NCI-H524 (cell line): Measurements from ENCODE around the gene NDOR1.
A peak's percentile ranks its signal among the peaks of the same experiment; 100 is the strongest.

Source experiments
- DNase-seq, 2 experiments: peaks; one replicate each; lab custom pipeline; 2025; lab: John Stamatoyannopoulos, UW

The NDOR1 gene

GRCh38 chr9:137167747-137168572 lies 37.5 kb upstream of the NDOR1 start:
- DNase-seq = peak in 1 of 2 experiments; percentile 56

DNA sequence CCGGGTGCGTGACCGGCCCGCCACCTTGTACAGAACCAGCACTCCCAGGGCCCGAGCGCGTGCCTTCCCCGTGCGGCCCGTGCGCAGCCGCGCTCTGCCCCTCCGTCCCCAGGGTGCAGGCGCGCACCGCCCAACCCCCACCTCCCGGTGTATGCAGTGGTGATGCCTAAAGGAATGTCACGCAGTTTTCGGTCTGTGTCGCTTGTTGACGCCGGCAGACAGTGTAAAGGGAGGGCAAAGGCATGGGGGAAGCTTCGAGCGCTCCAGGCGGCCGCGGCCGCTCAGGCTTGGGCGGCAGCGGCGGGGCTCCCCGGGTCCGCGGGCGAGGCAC lies 37.0 kb upstream of the NDOR1 start:
- peak in 1 of 2 experiments; percentile 47 for DNase-seq

DNA sequence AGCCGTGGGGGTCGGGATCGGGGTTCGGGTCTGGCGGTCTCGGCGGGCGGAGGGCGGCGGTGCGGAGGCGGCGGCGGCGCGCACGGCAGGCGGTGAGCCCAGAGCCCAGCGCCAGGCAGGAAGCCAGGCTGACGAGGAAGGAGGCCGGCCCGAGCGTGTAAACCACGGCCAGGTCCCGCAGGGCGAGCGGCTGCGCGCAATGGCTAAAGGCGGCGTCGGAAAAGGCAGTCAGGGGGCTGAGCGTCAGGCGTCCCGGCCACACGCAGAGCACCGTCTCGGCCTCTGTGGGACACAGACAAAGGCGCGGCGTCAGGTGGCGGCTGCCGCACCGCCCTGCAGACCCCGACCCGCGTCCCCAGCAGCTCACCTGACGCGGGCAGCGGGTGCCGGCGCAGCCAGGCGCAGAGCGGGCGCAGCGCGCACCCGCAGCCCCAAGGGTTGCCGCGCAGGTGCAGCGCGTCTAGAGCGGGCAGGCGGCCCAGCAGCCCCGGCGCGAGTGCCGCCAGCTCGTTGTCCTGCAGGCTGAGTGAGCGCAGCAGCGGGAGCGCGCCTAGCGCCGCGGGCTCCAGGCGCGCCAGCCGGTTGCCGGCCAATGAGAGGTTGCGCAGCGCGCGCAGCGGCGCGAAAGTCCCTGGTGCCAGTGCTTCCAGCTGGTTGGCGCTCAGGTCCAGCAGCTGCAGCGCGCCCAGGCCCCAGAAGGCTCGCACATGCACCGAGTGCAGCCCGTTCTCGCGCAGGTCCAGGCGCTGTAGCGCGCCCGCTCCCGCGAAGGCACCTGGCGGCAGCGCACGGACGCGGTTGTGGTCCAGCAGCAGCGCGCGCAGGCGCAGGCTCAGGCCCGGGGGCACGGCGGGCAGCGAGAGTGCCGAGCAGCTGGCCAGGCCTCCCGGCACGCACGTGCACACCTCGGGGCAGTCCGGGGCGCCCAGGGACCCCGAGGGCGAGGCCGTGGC lies 36.3 kb upstream of the NDOR1 start:
- peak; percentile 79 to 92 for DNase-seq

GRCh38 chr9:137169896-137170358 lies 35.6 kb upstream of the NDOR1 start, which contains the start of gene LRRC26:
LRRC26 (minus strand) TSS chr9:137170051; CDS start chr9:137169943, 108 bp downstream.
- no peak for DNase-seq

GRCh38 chr9:137170486-137171148 lies 34.9 kb upstream of the NDOR1 start:
- no peak for DNase-seq

- no peak for DNase-seq
Measured at GRCh38 chr9:137171149-137171900, 34.2 kb upstream of the NDOR1 start.

GRCh38 chr9:137172901-137173795 lies 32.4 kb upstream of the NDOR1 start:
- peak; percentile 66 to 88 for DNase-seq

- no peak for DNase-seq
Measured at GRCh38 chr9:137173796-137174664, 31.5 kb upstream of the NDOR1 start.

- DNase-seq = no peak
Measured at GRCh38 chr9:137174722-137175293, 30.7 kb upstream of the NDOR1 start.

DNA sequence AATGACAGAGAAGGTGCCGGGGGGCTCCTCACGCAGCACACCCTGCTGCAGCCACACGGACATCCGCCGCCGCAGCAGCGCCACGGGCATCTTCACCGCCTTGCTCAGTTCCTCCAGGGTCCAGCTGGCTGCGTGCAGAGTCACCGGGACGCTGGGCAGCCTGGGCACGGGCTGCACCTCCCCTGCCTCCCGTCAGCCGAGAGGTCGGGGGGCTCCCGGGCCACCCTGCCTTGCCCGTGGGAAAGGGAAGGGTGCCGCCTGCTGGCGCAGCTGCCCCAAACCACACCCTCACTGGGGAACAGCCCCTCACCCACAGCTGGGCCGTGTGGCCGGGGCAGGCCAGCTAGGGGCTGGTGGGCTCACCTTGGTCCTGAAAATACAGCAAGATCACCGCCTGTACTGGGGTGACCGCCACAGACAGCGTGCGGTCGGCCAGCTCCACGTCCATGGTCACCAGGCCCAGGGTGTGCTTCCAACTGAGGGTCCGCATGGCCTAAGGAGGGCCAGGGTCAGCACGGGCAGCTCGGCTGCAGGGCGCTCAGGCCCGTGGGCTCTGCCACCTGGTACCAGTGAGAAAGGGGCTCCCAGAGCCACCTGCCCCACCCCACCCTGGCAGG lies 30.0 kb upstream of the NDOR1 start:
- DNase-seq = peak in 1 of 2 experiments; percentile 25

DNA sequence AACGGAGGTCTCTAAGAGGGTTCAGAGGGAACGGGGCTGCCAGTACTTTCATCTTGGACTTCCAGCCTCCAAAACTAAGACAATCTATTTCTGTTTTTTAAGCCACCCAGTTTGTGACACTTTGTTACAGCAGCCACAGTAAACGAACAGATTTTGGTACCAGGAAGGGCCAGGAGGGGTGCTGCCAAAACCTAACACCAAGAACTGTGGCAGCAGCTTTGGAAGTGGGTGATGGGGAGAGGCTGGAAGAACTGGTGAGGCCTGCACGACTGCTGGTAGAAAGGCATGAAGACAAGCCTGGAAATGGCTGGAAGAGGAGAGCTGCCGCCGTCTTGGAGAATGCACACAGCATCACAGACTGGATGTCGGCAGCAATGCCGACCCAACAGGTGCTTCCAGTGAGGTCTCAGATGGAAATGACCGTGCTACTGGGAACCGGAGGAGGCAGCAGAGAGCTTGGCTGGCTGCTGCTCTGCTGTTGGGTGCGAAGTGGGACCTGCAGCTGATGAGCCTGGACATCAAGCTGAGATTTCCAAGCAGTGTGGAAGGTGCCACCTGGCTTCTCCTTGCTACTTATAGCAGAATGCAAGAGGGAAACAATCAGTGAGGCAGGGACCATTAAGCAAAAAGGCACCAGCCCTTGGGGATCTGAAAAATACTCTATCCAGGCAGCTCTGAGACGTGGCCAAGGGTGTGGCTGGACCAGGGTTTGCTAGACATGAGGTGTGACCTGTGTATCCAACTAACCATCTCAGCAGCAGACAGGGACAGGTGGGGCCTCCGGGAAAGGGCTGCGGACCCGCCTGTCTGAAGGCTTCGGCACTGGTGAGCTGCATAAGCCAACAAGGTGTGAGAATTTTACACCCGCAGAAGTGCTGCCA lies 29.0 kb upstream of the NDOR1 start:
- DNase-seq = peak in 1 of 2 experiments; percentile 74

- no peak for DNase-seq
Measured at GRCh38 chr9:137178201-137178938, 27.1 kb upstream of the NDOR1 start.

DNA sequence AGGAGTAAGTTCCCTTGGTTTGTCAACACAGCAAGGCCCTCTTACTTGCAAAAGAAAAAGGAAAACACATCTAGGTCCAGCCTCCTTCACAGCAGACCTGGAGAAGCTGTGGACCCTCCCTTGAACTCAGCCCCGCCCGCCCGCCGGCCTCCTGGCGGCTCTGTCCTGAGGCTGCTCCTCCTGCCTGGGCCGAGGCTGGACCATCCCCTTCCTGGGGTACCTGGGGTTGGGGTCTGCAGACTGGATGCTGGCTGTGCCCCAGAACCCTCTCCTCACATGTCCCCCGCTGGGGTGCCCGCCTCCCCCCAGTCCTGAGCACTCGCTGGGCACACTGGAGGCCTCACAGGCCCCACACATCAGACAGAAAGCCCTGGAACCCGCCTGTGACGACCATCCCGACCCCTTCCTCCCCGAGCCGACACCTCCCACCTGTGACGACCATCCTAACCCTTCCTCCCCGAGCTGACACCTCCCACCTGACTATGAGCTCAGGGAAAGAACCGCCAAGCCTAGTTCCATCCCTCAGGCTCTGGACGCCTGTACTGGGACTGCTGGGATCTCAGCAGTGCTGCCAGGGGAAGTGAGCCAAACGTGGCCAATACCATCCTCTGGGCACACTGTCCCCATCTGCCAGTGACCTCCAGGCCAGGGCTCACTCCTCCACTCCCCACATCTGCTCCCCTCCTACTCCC lies 26.4 kb upstream of the NDOR1 start:
- DNase-seq = no peak

- no peak for DNase-seq
Measured at GRCh38 chr9:137179761-137180160, 25.7 kb upstream of the NDOR1 start.

DNA sequence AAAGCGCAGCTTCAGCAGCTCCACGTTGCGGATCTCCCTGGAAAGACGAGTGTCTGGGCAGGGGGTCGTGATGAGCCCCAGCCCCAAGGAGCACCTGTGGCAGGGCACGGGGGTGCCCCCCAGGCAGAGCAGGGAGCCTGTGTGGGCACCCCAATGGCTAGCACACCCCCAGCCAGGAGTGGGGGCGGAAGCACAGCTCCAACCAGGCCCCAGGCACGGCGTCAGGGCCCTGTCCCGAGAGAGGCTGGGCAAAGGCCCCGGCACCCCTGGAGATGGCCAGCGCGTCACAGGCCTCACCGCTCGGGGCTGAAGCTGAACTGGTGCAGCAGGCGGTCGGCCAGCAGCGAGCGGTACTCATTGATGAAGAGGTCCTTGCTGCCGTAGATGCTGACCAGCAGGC lies 25.0 kb upstream of the NDOR1 start:
- no peak for DNase-seq

DNA sequence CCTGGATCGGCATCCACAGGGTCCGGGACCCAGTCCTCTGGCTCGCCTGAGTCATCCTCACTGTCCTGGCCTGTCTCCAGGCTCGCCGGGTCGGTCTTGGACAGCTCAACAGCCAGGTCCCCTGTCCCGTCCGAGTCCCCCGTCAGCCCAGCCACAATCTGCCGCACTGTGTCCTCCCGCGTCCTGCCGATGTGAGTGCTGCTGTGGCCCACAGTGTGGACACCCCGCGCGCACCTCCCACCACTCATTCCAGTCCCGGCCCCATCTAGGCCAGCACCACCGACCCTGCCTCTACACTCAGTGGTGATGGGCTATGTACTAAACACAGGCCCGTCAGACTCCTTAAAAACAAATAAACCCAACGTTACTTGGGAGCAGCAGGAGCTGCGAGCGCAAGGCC lies 23.8 kb upstream of the NDOR1 start:
- DNase-seq = no peak
